GM18517 (cell line): Measurements from ENCODE around the gene CSK.

Experiments
- ATAC-seq: cut with Tn5 transposase; IDR thresholded peaks from one replicate; pipeline ENCODE4 v1.9.1; 2021; ENCODE audit warnings: mild to moderate bottlenecking, moderate library complexity; ENCODE audit not compliant: unreplicated experiment

CSK gene

GRCh38 chr15:74799856-74800558 is 18.1 kb downstream of the CSK start:
- ATAC-seq = peak; percentile 56

GRCh38 chr15:74800559-74801094 is 18.7 kb downstream of the CSK start:
- ATAC-seq = no peak

- no peak for ATAC-seq
These were observed 19.6 kb downstream of the CSK start for GRCh38 chr15:74801311-74801997.

- ATAC-seq = no peak
These were observed 20.4 kb downstream of the CSK start for GRCh38 chr15:74802290-74802689.

GRCh38 chr15:74802862-74803447 is 21.1 kb downstream of the CSK start:
- ATAC-seq = no peak

GRCh38 chr15:74804935-74805334 is 23.1 kb downstream of the CSK start:
- ATAC-seq = no peak

- no peak for ATAC-seq
These were observed 25.4 kb downstream of the CSK start for GRCh38 chr15:74807282-74807681.

- no peak for ATAC-seq
These were observed 26.4 kb downstream of the CSK start for GRCh38 chr15:74808078-74808839.

GRCh38 chr15:74808840-74809229 is 27.0 kb downstream of the CSK start:
- no peak for ATAC-seq

- no peak for ATAC-seq
These were observed 27.4 kb downstream of the CSK start for GRCh38 chr15:74809242-74809641.

- no peak for ATAC-seq
These were observed 28.1 kb downstream of the CSK start for GRCh38 chr15:74809956-74810355.

GRCh38 chr15:74812533-74812932 is 30.7 kb downstream of the CSK start, which contains the start of gene LMAN1L:
LMAN1L (plus strand) TSS chr15:74812835; CDS start chr15:74812855, 20 bp downstream.
- no peak for ATAC-seq

GRCh38 chr15:74815121-74815934 is 33.4 kb downstream of the CSK start:
- ATAC-seq = no peak

- ATAC-seq = no peak
These were observed 34.1 kb downstream of the CSK start for GRCh38 chr15:74815961-74816360.

- ATAC-seq = no peak
These were observed 34.9 kb downstream of the CSK start for GRCh38 chr15:74816624-74817369.

- no peak for ATAC-seq
These were observed 35.5 kb downstream of the CSK start for GRCh38 chr15:74817370-74817737.

- no peak for ATAC-seq
These were observed 38.2 kb downstream of the CSK start for GRCh38 chr15:74820056-74820455.

GRCh38 chr15:74821091-74821789 is 39.4 kb downstream of the CSK start:
- ATAC-seq = peak; percentile 70

- ATAC-seq = no peak
These were observed 39.9 kb downstream of the CSK start for GRCh38 chr15:74821790-74822158.
